Pericardium fibroblast (primary cell): ENCODE data around the gene ZNF804B. TPM values are rescaled to one million over a fixed set of nuclear protein-coding genes. Genes with fewer than 3 reads are reported as not detected.

Source experiments
- total RNA-seq: library from RNA; depleted of rRNA; stranded (reverse); fragments of >200 nt; gene quantifications from 2 replicates; pipeline ENCODE4 v1.2.3, GENCODE V29; 2015

The ZNF804B gene
- not detected in 2 replicates for total RNA-seq

GRCh38 chr7:88759230-88760135 is at the start of gene ZNF804B:
Gene ZNF804B, plus strand, starts transcription at chr7:88759700. Its CDS starts 277 bp downstream, at chr7:88759977.

GRCh38 chr7:88795553-88795952 is 36.1 kb downstream of the ZNF804B start, which contains the start of gene TEX47:
Gene TEX47, minus strand, starts transcription at chr7:88795737. Its CDS starts 795 bp downstream, at chr7:88794942.

Other genes starting within 250 kb of the ZNF804B start
- gene TEX47, start 36.0 kb downstream of the ZNF804B start, total RNA-seq: not detected in 2 replicates